VCaP (cell line): Measurements from ENCODE around the gene RNF10.
"Not testable (repeated sequence)": the region's sequence is repeated elsewhere in the genome, so short reads cannot be mapped to it uniquely, and the experiment has no call there.

ENCODE experiments used
- H3K27ac ChIP-seq: fragments of 450-650 bp; 2 replicates; pipeline ENCODE4 v1.5.1; 2017
- TF ChIP-seq, protein P1 (sequence below): fragments of 450-650 bp; conservative IDR thresholded peaks from 2 replicates; pipeline ENCODE4 v1.5.1; 2017; ENCODE audit warnings: mild to moderate bottlenecking, moderate library complexity

RNF10 gene

GRCh38 chr12:120592121-120593049 lies 58.2 kb downstream of the RNF10 start:
- TF ChIP-seq, protein P1, sequence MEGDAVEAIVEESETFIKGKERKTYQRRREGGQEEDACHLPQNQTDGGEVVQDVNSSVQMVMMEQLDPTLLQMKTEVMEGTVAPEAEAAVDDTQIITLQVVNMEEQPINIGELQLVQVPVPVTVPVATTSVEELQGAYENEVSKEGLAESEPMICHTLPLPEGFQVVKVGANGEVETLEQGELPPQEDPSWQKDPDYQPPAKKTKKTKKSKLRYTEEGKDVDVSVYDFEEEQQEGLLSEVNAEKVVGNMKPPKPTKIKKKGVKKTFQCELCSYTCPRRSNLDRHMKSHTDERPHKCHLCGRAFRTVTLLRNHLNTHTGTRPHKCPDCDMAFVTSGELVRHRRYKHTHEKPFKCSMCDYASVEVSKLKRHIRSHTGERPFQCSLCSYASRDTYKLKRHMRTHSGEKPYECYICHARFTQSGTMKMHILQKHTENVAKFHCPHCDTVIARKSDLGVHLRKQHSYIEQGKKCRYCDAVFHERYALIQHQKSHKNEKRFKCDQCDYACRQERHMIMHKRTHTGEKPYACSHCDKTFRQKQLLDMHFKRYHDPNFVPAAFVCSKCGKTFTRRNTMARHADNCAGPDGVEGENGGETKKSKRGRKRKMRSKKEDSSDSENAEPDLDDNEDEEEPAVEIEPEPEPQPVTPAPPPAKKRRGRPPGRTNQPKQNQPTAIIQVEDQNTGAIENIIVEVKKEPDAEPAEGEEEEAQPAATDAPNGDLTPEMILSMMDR: no peak
- H3K27ac ChIP-seq: no peak overlapping the region

GRCh38 chr12:120596901-120597300 lies 62.7 kb downstream of the RNF10 start:
- TF ChIP-seq, protein P1: no peak
- H3K27ac ChIP-seq: no peak overlapping the region

- TF ChIP-seq, protein P1: no peak
- H3K27ac ChIP-seq: no peak overlapping the region
These were observed 63.7 kb downstream of the RNF10 start for GRCh38 chr12:120597861-120598260.

DNA sequence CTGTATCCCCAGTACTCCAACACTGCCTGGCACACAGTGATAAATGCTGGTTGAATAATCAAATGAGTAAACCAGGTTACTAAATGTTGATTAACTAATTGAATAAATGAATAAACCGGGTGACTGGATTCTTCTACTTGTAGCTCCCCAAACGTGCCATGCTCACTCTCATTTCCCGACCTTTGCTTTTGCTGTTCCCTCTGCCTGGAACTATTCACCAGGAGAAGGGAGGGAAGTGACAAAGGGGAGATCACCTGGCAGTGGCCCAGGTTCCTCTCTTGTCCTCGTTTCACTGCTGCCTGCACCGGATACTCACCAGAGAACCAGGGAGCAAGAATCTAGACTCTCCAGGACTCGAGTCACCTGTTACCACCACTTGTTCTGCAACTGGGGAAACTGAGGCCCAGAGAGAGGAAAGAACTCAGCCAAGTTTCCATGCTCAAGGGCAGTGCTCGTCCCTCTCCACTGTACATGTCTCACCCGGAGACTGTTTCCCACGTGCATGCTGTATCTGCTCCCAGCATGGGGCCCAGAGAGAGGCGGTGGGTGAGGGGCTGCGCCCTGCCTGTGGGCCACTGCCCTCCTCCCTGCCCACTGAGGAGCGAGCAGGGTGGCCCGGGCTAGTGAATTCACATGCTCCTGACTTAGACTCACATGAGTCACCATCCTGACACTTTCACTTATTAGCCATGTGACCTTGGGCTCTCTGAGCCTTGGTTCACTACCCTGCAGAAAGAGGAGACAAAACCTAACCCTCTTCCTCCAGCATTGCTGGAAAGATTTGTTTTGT lies 64.7 kb downstream of the RNF10 start:
- TF ChIP-seq, protein P1: no peak
- H3K27ac ChIP-seq: no peak overlapping the region

DNA sequence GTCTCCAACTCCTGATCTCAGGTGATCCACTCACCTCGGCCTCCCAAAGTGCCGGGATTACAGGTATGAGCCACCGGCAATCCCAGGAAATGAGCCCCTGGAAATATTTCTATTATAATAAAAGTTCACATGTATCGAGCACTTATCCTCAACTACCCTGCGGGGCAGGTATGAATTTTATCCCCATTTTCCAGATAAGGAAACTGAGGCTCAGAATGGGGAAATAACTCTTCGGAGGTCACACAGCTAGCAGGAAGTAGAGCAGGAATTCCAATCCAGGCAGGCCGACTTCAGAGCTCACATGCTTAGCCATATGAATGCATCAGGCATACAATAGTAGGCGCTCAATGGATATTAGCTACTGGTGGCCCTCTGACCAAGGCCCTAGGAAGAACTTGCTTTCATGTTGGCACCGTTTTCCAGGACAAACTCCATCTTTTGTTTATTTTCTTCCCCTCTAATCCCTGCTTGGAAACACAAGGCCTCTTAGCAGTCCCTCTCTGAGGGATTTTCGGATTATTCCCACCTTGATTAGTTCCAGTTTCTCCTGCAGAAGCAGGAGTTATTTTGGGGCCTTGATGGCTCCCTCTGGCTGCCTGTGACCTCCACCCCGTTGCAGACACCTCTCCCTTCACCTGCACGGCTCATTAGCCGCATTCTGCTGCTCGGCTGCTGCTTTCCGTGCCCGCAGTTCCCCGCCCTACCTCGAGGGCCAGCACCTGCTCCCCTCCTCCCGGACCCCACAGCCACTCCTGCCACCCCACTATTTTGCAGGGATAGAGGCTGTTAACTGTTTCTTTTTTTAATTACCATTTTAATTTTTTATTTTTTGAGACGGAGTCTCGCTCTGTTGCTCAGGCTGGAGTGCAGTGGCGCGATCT lies 65.8 kb downstream of the RNF10 start:
- no peak overlapping the region for H3K27ac ChIP-seq
- TF ChIP-seq, protein P1: no peak

DNA sequence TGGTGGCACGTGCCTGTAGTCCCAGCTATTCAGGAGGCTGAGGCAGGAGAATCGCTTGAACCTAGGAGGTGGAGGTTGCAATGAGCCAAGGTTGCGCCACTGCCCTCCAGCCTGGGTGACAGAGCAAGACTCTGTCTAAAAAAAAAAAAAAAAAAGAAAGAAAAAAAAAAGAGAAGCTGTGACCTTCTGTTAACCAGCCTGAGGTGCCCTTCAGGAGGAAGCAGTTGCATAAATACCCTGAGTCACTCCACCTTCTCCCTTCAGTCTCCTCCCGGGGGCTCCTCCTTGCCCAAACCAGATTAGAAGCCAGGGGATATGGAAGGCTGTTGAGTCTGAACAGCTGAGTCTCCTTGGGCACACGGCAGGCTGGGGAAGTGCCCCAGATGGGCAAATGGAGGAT lies 68.3 kb downstream of the RNF10 start:
- not testable (repeated sequence) for H3K27ac ChIP-seq

GRCh38 chr12:120610560-120610959 lies 76.4 kb downstream of the RNF10 start:
- TF ChIP-seq, protein P1: no peak
- H3K27ac ChIP-seq: no peak overlapping the region

DNA sequence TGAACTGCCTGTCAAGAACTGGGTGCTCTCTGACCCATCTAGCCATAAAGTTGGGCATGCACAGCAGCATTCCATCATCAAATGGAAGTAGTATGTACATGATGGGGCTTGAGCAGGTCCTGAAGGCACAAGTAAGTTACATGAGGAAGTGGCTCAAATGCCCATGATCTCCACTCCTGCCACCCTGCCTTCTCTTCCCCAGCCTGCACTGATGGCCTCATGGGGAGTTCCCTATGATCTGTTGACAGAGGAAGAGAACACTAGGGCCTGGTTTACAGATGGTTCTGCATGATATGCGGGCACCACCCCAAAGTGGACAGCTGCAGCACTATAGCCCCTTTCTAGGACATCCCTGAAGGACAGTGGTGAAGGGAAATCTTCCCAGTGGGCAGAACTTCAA lies 77.4 kb downstream of the RNF10 start:
- not testable (repeated sequence) for H3K27ac ChIP-seq
